HepG2 (cell line): Measurements from ENCODE around the gene HLF. TPM values are rescaled to one million over a fixed set of nuclear protein-coding genes. Genes with fewer than 3 reads are reported as not detected.

Experiments used
- ATAC-seq: fragments of 200-7000 bp; cut with Tn5 transposase; 3 replicates; pipeline ENCODE4 v1.9.1; 2020; ENCODE audit warnings: mild to moderate bottlenecking, moderate library complexity
- BruUV-seq: library from RNA; stranded (reverse); fragments of 400-500 nt; replicated peaks from 2 replicates; lab custom pipeline; 2021; lab: Mats Ljungman, UMichigan
- CTCF ChIA-PET: fragments of 300-600 bp; formaldehyde crosslinking; extraction: SDS; loops from one replicate; lab custom pipeline; 2021; ENCODE audit warnings: low total read pairs, inconsistent platforms, low intra/inter-chr PET ratio; lab: Yijun Ruan, JAX
- POLR2A ChIA-PET: fragments of 350-600 bp; sonication (Branson Sonifier 250); formaldehyde crosslinking; loops from one replicate; lab custom pipeline; 2020; ENCODE audit warnings: antibody characterized with exemption, inconsistent platforms; lab: Yijun Ruan, JAX
- DNase-seq: peaks from one replicate; pipeline ENCODE4 v3.0.0-alpha.2; 2015; ENCODE audit warnings: low spot score
- FAIRE-seq: peaks from 3 replicates; lab custom pipeline; 2011; peaks lifted over from hg19 to GRCh38; lab: Jason Lieb, UNC
- H2AFZ ChIP-seq: one replicate; pipeline ENCODE4 v1.6.1; 2011; ENCODE audit warnings: low read length, inconsistent platforms
- H3K27ac ChIP-seq: fragments of 300-600 bp; 3 replicates; pipeline ENCODE4 v1.8.0; 2011; ENCODE audit warnings: mixed run types, mild to moderate bottlenecking, mixed read lengths, low read length, inconsistent platforms; ENCODE audit not compliant: insufficient read depth; ENCODE audit errors: extremely low read length
- H3K27me3 ChIP-seq, 2 experiments: fragments of 200-600 bp in 1 of 2; 2 replicates in 1 of 2; 3 replicates in 1 of 2; pipeline versions ENCODE4 v1.6.0 to v1.8.0; 2011; ENCODE audit warnings: low read length in 2 of 2, mild to moderate bottlenecking in 2 of 2, moderate library complexity in 2 of 2, inconsistent platforms in 1 of 2; ENCODE audit not compliant: insufficient read depth in 2 of 2, control insufficient read depth in 1 of 2
- H3K36me3 ChIP-seq, 2 experiments: fragments of 200-600 bp in 1 of 2; replicated peaks in 1 of 2; 2 replicates in 1 of 2; 3 replicates in 1 of 2; pipeline versions ENCODE4 v1.5.1 to v1.8.0; 2011; ENCODE audit warnings: low read length in 2 of 2, inconsistent platforms in 1 of 2; ENCODE audit not compliant: insufficient read depth in 2 of 2, control insufficient read depth in 1 of 2
- H3K4me1 ChIP-seq: 2 replicates; pipeline ENCODE4 v1.5.1; 2012; ENCODE audit warnings: low read length, inconsistent platforms; ENCODE audit not compliant: insufficient read depth
- H3K4me2 ChIP-seq: 2 replicates; pipeline ENCODE4 v1.6.0; 2011; ENCODE audit warnings: low read depth, low read length, inconsistent platforms
- H3K4me3 ChIP-seq, 3 experiments: fragments of 200-600 bp in 1 of 3; sonication (generic), shearing (Covaris generic) in 1 of 3; replicated peaks in 1 of 3; 2 replicates each; pipeline ENCODE4 v1.5.1; 2011 to 2016; ENCODE audit warnings: low read length in 3 of 3, inconsistent platforms in 2 of 3, low read depth in 2 of 3, mild to moderate bottlenecking in 2 of 3, control low read depth in 1 of 3, mixed read lengths in 1 of 3; ENCODE audit not compliant: insufficient read depth in 1 of 3
- H3K79me2 ChIP-seq: one replicate; pipeline ENCODE4 v1.6.1; 2011; ENCODE audit warnings: low read length, inconsistent platforms; ENCODE audit not compliant: insufficient read depth
- H3K9ac ChIP-seq: 2 replicates; pipeline ENCODE4 v1.6.0; 2011; ENCODE audit warnings: mild to moderate bottlenecking, low read depth, low read length, inconsistent platforms; ENCODE audit not compliant: insufficient read depth
- H3K9me3 ChIP-seq: 2 replicates; pipeline ENCODE4 v1.5.1; 2012; ENCODE audit warnings: mild to moderate bottlenecking, low read length
- H4K20me1 ChIP-seq: 2 replicates; pipeline ENCODE4 v1.6.0; 2011; ENCODE audit warnings: inconsistent platforms, mild to moderate bottlenecking, low read length, moderate library complexity; ENCODE audit not compliant: insufficient read depth
- HMG20A ChIP-seq: IDR thresholded peaks from 2 replicates; pipeline ENCODE4 v1.6.1; 2016; ENCODE audit warnings: borderline replicate concordance
- HOXA5 ChIP-seq: sonication (generic); formaldehyde crosslinking; IDR thresholded peaks from 2 replicates; pipeline ENCODE4 v1.4.0; 2020; ENCODE audit warnings: missing genetic modification reagents
- MEIS1 ChIP-seq: sonication (generic); formaldehyde crosslinking; IDR thresholded peaks from 2 replicates; pipeline ENCODE4 v1.9.0; 2021; ENCODE audit warnings: mild to moderate bottlenecking, missing genetic modification reagents, moderate library complexity, borderline replicate concordance
- MIER3 ChIP-seq: IDR thresholded peaks from 2 replicates; pipeline ENCODE4 v1.6.1; 2016; ENCODE audit warnings: missing compliant biosample characterization, borderline replicate concordance
- PAF1 ChIP-seq: IDR thresholded peaks from 2 replicates; pipeline ENCODE4 v1.6.1; 2016; ENCODE audit warnings: missing genetic modification reagents, missing compliant biosample characterization
- POLR2A ChIP-seq, 2 experiments: IDR thresholded peaks; 2 replicates each; pipeline ENCODE4 v1.6.1; 2011; ENCODE audit warnings: low read depth in 2 of 2, low read length in 2 of 2, mild to moderate bottlenecking in 1 of 2, moderate library complexity in 1 of 2; ENCODE audit not compliant: insufficient read depth in 1 of 2
- PRMT3 ChIP-seq: sonication (generic); formaldehyde crosslinking; IDR thresholded peaks from 2 replicates; pipeline ENCODE4 v1.8.1; 2022; ENCODE audit warnings: low read depth, mild to moderate bottlenecking, moderate library complexity, missing genetic modification reagents, borderline replicate concordance
- PTBP1 ChIP-seq: fragments of 200-400 bp; formaldehyde crosslinking; IDR thresholded peaks from 2 replicates; pipeline ENCODE4 v1.6.1; 2018; ENCODE audit warnings: low read length, low read depth; ENCODE audit not compliant: poor library complexity, severe bottlenecking
- RBFOX2 ChIP-seq: fragments of 200-400 bp; formaldehyde crosslinking; IDR thresholded peaks from 2 replicates; pipeline ENCODE4 v1.6.1; 2017; ENCODE audit warnings: low read depth, mild to moderate bottlenecking, low read length
- SAP130 ChIP-seq: IDR thresholded peaks from 2 replicates; pipeline ENCODE4 v1.6.1; 2016; ENCODE audit warnings: low read depth
- SSRP1 ChIP-seq: IDR thresholded peaks from 2 replicates; pipeline ENCODE4 v1.6.1; 2016; ENCODE audit warnings: control low read depth
- STAT5B ChIP-seq: sonication (generic); formaldehyde crosslinking; IDR thresholded peaks from 2 replicates; pipeline ENCODE4 v1.4.0; 2020; ENCODE audit warnings: missing genetic modification reagents
- THYN1 ChIP-seq: sonication (generic); formaldehyde crosslinking; IDR thresholded peaks from 2 replicates; pipeline ENCODE4 v1.8.1; 2023; ENCODE audit warnings: low read depth, mild to moderate bottlenecking, moderate library complexity, missing genetic modification reagents, borderline replicate concordance
- TMF1 ChIP-seq: sonication (generic); formaldehyde crosslinking; IDR thresholded peaks from 2 replicates; pipeline ENCODE4 v1.8.1; 2022; ENCODE audit warnings: low read depth, missing genetic modification reagents
- ZFP41 ChIP-seq: sonication (generic); formaldehyde crosslinking; IDR thresholded peaks from 2 replicates; pipeline ENCODE4 v1.4.0; 2020; ENCODE audit warnings: mild to moderate bottlenecking, missing genetic modification reagents, borderline replicate concordance
- ZNF124 ChIP-seq: sonication (generic); formaldehyde crosslinking; IDR thresholded peaks from 2 replicates; pipeline ENCODE4 v1.4.0; 2020; ENCODE audit warnings: missing genetic modification reagents
- ZNF468 ChIP-seq: sonication (generic); formaldehyde crosslinking; IDR thresholded peaks from 2 replicates; pipeline ENCODE4 v1.8.0; 2022; ENCODE audit warnings: mild to moderate bottlenecking, moderate library complexity, missing genetic modification reagents
- ZNF850 ChIP-seq: sonication (generic); formaldehyde crosslinking; conservative IDR thresholded peaks from 2 replicates; pipeline ENCODE4 v1.9.0; 2021; ENCODE audit warnings: mild to moderate bottlenecking, missing genetic modification reagents
- ZNF878 ChIP-seq: sonication (generic); formaldehyde crosslinking; IDR thresholded peaks from 2 replicates; pipeline ENCODE4 v1.8.1; 2023; ENCODE audit warnings: mild to moderate bottlenecking, missing genetic modification reagents, moderate library complexity
- ZSCAN20 ChIP-seq: sonication (generic); formaldehyde crosslinking; IDR thresholded peaks from 2 replicates; pipeline ENCODE4 v1.4.0; 2020; ENCODE audit warnings: missing genetic modification reagents, mild to moderate bottlenecking, borderline replicate concordance
- in situ Hi-C: cut with HindIII; loops from 2 replicates; pipeline ENCODE4 v1.10.0; 2017; ENCODE audit warnings: low pct_unique_long_range_greater_than_20kb; ENCODE audit not compliant: extremely low pct_ligation_motif_present
- intact Hi-C: fragments of 100-400 bp; cut with micrococcal nuclease; formaldehyde crosslinking; loops from one replicate; pipeline ENCODE4 v1.10.0; 2022; ENCODE audit not compliant: unreplicated experiment
- polyA plus RNA-seq, 8 experiments: library from polyadenylated mRNA; depleted of rRNA in 3 of 8; stranded (reverse) in 7 of 8; unstranded in 1 of 8; fragments of >200 nt; fragmentation: Illumina TruSeq in 4 of 8; extraction: Trizol in 4 of 8; gene quantifications; 2 replicates each; pipeline versions ENCODE4 v1.2.1 to v1.2.3, GENCODE V29; 2011 to 2016; ENCODE audit warnings: low read depth in 4 of 8, missing spikeins in 1 of 8, mixed read lengths in 1 of 8; ENCODE audit not compliant: insufficient read depth in 1 of 8
- total RNA-seq, 5 experiments: library from RNA; depleted of rRNA; stranded (reverse); fragments of >200 nt; fragmentation: Illumina TruSeq; extraction: Trizol; gene quantifications; 2 replicates each; pipeline ENCODE4 v1.2.3, GENCODE V29; 2016; ENCODE audit warnings: low read depth in 1 of 5
- TF ChIP-seq, protein P1 (sequence below): IDR thresholded peaks from 2 replicates; pipeline ENCODE4 v1.6.1; 2016
- TF ChIP-seq, protein P2 (sequence below): sonication (generic); formaldehyde crosslinking; IDR thresholded peaks from 2 replicates; pipeline ENCODE4 v1.4.0; 2020; ENCODE audit warnings: missing genetic modification reagents

The HLF gene
- total and polyA plus RNA-seq, 2 of the 13 experiments (the other 11 are each of a cell fraction or from before 2014, with no cell fraction given), result 202 to 346 TPM

DNA sequence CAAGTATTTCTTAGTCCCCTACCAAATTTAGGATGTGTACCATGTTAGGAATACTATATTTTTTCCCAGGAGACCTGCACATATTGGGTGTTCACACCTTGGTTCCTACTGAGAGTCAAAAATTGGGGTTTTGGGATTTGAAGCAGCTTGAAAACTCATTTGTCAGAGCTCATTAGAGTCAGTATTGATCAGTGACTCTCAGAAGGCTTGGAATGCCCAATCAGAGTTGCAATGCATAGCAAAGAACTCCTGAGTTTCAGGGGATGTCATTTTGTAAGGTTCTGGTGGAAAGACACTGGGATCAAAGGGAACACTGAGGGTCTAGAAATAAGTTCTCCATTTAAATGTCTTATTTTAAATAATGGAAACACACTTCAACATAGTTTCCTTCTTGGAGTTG lies 5.1 kb downstream of the HLF start:
- Histone ChIP-seq H3K4me3 (peak overlapping the region; percentile 81 to 93 (median 83)), H2AFZ (no peak overlapping the region), H3K4me1 (peaks cover 33% of the 10 kb centered on the region), H3K79me2 (peaks cover 99% of the 10 kb centered on the region), H3K27ac (peak overlapping the region; percentile 84), H3K4me2 (peak overlapping the region; percentile 93), H4K20me1 (no peaks in the 10 kb centered on the region; the same call in 1 of the 2 replicates), H3K36me3 (peaks cover 16 to 67% of the 10 kb centered on the region in 2 experiments), H3K9me3 (no peaks in the 10 kb centered on the region), H3K9ac (peak overlapping the region; percentile 97), H3K27me3 (peaks cover 0 to 3% of the 10 kb centered on the region in 2 experiments; a peak in 1 of 5 replicates)
- DNase-seq (no peak), FAIRE-seq (no peak), ATAC-seq (no peak)
- ChIA-PET CTCF (no interaction called here), POLR2A (interaction anchor here (0.7 to 13.8 kb wide), 6 partner anchors 10 to 141 kb away, joined by 3 to 626 read pairs (median 3); no protein-coding TSS in a partner anchor)
- intact Hi-C loops (no loop called here), in situ Hi-C loops (no loop called here)
- BruUV-seq, result TSS peak; percentile 55
- TF ChIP-seq STAT5B (CRISPR knock-in tag) (no peak), PRMT3 (CRISPR knock-in tag) (no peak), HMG20A (CRISPR knock-in tag) (peak; percentile 11; the same call in 1 of the 2 replicates), ZNF850 (CRISPR knock-in tag) (no peak), ZSCAN20 (CRISPR knock-in tag) (no peak), MIER3 (CRISPR knock-in tag) (0 out of 2 replicates have a peak, but pooled peaks have one; percentile 16), RBFOX2 (peak; percentile 72), POLR2A (IDR thresholded peaks at IDR 0.05; ENCODE audit: insufficient read depth in 1 of 2, low read depth in 2 of 2, low read length in 2 of 2) (peak in 1 of 2 experiments; percentile 20; a peak in 1 of 4 replicates), SSRP1 (CRISPR knock-in tag) (peak; percentile 95), ZNF468 (CRISPR knock-in tag) (no peak), PTBP1 (no peak), HOXA5 (CRISPR knock-in tag) (0 out of 2 replicates have a peak, but pooled peaks have one; percentile 44), SAP130 (0 out of 2 replicates have a peak, but pooled peaks have one; percentile 28), ZFP41 (CRISPR knock-in tag) (no peak), MEIS1 (no peak), ZNF124 (0 out of 2 replicates have a peak, but pooled peaks have one; percentile 13), THYN1 (CRISPR knock-in tag) (no peak), PAF1 (CRISPR knock-in tag) (0 out of 2 replicates have a peak, but pooled peaks have one; percentile 30), TMF1 (CRISPR knock-in tag) (0 out of 2 replicates have a peak, but pooled peaks have one; percentile 9), ZNF878 (CRISPR knock-in tag) (no peak)
- TF ChIP-seq, protein P1, sequence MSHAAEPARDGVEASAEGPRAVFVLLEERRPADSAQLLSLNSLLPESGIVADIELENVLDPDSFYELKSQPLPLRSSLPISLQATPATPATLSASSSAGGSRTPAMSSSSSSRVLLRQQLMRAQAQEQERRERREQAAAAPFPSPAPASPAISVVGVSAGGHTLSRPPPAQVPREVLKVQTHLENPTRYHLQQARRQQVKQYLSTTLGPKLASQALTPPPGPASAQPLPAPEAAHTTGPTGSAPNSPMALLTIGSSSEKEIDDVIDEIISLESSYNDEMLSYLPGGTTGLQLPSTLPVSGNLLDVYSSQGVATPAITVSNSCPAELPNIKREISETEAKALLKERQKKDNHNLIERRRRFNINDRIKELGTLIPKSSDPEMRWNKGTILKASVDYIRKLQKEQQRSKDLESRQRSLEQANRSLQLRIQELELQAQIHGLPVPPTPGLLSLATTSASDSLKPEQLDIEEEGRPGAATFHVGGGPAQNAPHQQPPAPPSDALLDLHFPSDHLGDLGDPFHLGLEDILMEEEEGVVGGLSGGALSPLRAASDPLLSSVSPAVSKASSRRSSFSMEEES (CRISPR knock-in tag), result 0 out of 2 replicates have a peak, but pooled peaks have one; percentile 4
- TF ChIP-seq, protein P2, sequence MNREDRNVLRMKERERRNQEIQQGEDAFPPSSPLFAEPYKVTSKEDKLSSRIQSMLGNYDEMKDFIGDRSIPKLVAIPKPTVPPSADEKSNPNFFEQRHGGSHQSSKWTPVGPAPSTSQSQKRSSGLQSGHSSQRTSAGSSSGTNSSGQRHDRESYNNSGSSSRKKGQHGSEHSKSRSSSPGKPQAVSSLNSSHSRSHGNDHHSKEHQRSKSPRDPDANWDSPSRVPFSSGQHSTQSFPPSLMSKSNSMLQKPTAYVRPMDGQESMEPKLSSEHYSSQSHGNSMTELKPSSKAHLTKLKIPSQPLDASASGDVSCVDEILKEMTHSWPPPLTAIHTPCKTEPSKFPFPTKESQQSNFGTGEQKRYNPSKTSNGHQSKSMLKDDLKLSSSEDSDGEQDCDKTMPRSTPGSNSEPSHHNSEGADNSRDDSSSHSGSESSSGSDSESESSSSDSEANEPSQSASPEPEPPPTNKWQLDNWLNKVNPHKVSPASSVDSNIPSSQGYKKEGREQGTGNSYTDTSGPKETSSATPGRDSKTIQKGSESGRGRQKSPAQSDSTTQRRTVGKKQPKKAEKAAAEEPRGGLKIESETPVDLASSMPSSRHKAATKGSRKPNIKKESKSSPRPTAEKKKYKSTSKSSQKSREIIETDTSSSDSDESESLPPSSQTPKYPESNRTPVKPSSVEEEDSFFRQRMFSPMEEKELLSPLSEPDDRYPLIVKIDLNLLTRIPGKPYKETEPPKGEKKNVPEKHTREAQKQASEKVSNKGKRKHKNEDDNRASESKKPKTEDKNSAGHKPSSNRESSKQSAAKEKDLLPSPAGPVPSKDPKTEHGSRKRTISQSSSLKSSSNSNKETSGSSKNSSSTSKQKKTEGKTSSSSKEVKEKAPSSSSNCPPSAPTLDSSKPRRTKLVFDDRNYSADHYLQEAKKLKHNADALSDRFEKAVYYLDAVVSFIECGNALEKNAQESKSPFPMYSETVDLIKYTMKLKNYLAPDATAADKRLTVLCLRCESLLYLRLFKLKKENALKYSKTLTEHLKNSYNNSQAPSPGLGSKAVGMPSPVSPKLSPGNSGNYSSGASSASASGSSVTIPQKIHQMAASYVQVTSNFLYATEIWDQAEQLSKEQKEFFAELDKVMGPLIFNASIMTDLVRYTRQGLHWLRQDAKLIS (CRISPR knock-in tag), result peak; percentile 96
